CD14-positive monocyte (primary cell): ENCODE data around the gene CHAMP1. TPM values are rescaled to one million over a fixed set of nuclear protein-coding genes. Genes with fewer than 3 reads are reported as not detected.

Experiments
- DNase-seq, 3 donors: peaks; one replicate each; pipeline ENCODE4 v3.0.0-alpha.2; 2011 to 2022
- H2AFZ ChIP-seq: 2 replicates; pipeline ENCODE4 v1.6.0; 2012; ENCODE audit warnings: mild to moderate bottlenecking, low read depth, low read length, inconsistent platforms; ENCODE audit not compliant: insufficient read depth, poor library complexity, severe bottlenecking
- H3K27ac ChIP-seq, 2 donors: 1 replicate in 1 of 2; 2 replicates in 1 of 2; pipeline ENCODE4 v1.5.1; 2012 to 2013; ENCODE audit warnings: low read length in 2 of 2, control low read depth in 1 of 2, inconsistent platforms in 1 of 2, low read depth in 1 of 2, mild to moderate bottlenecking in 1 of 2
- H3K27me3 ChIP-seq, 2 donors: one replicate each; pipeline versions ENCODE4 v1.6.0 to v1.6.1; 2011 to 2013; ENCODE audit warnings: low read length in 2 of 2; ENCODE audit not compliant: control insufficient read depth in 2 of 2, insufficient read depth in 2 of 2
- H3K36me3 ChIP-seq, 2 donors: replicated peaks in 1 of 2; 1 replicate in 1 of 2; 2 replicates in 1 of 2; pipeline versions ENCODE4 v1.5.1 to v1.6.1; 2012 to 2013; ENCODE audit warnings: low read length in 2 of 2, control low read depth in 1 of 2, inconsistent platforms in 1 of 2, mild to moderate bottlenecking in 1 of 2; ENCODE audit not compliant: insufficient read depth in 2 of 2, control insufficient read depth in 1 of 2
- H3K4me1 ChIP-seq, 2 donors: 1 replicate in 1 of 2; 2 replicates in 1 of 2; pipeline versions ENCODE4 v1.5.1 to v1.6.1; 2012 to 2013; ENCODE audit warnings: low read length in 2 of 2, control low read depth in 1 of 2, inconsistent platforms in 1 of 2, mild to moderate bottlenecking in 1 of 2, moderate library complexity in 1 of 2; ENCODE audit not compliant: insufficient read depth in 2 of 2, control insufficient read depth in 1 of 2
- H3K4me2 ChIP-seq: replicated peaks from 2 replicates; pipeline ENCODE3; 2012; ENCODE audit warnings: low read length, moderate library complexity, mild to moderate bottlenecking; ENCODE audit not compliant: poor library complexity, severe bottlenecking; ENCODE audit errors: extremely low read depth
- H3K4me3 ChIP-seq, 3 experiments: fragments of 200-600 bp in 1 of 3; sonication (generic) in 1 of 3; replicated peaks in 1 of 3; 1 replicate in 2 of 3; 2 replicates in 1 of 3; pipeline ENCODE4 v1.5.1; 2011 to 2013; ENCODE audit warnings: low read length in 3 of 3, mild to moderate bottlenecking in 3 of 3, control low read depth in 2 of 3, low read depth in 2 of 3, inconsistent platforms in 1 of 3, moderate library complexity in 1 of 3
- H3K79me2 ChIP-seq: 2 replicates; pipeline ENCODE4 v1.6.0; 2012; ENCODE audit warnings: mild to moderate bottlenecking, control low read depth, inconsistent platforms, low read length, moderate library complexity; ENCODE audit not compliant: insufficient read depth
- H3K9ac ChIP-seq: 2 replicates; pipeline ENCODE4 v1.6.0; 2017; ENCODE audit warnings: low read length, mild to moderate bottlenecking; ENCODE audit not compliant: insufficient read depth, poor library complexity, severe bottlenecking
- H3K9me3 ChIP-seq, 2 donors: replicated peaks in 1 of 2; 1 replicate in 1 of 2; 2 replicates in 1 of 2; pipeline versions ENCODE4 v1.5.1 to v1.6.1; 2012 to 2013; ENCODE audit warnings: low read length in 2 of 2, control low read depth in 1 of 2; ENCODE audit not compliant: control insufficient read depth in 1 of 2, insufficient read depth in 1 of 2
- H4K20me1 ChIP-seq: 2 replicates; pipeline ENCODE4 v1.6.0; 2012; ENCODE audit warnings: mild to moderate bottlenecking, low read length, control low read depth, moderate library complexity; ENCODE audit not compliant: insufficient read depth
- H3K27ac Mint-ChIP-seq, 7 donors: one replicate each; pipeline ENCODE4 v1.8.0; 2020; ENCODE audit warnings: mild to moderate bottlenecking in 7 of 7, mixed read lengths in 7 of 7, moderate library complexity in 6 of 7, inconsistent platforms in 2 of 7
- H3K27me3 Mint-ChIP-seq, 3 donors: one replicate each; pipeline ENCODE4 v1.8.0; 2021 to 2022; ENCODE audit warnings: low read depth in 3 of 3, mild to moderate bottlenecking in 3 of 3, mixed read lengths in 3 of 3, moderate library complexity in 3 of 3, inconsistent platforms in 1 of 3
- H3K36me3 Mint-ChIP-seq, 2 donors: one replicate each; pipeline ENCODE4 v1.8.0; 2020; ENCODE audit warnings: mixed read lengths in 2 of 2, inconsistent platforms in 1 of 2, mild to moderate bottlenecking in 1 of 2
- H3K4me1 Mint-ChIP-seq: one replicate; pipeline ENCODE4 v1.8.0; 2020; ENCODE audit warnings: mild to moderate bottlenecking, mixed read lengths
- H3K4me3 Mint-ChIP-seq, 2 donors: one replicate each; pipeline ENCODE4 v1.8.0; 2020; ENCODE audit warnings: mild to moderate bottlenecking in 2 of 2, mixed read lengths in 2 of 2, moderate library complexity in 1 of 2
- H3K9me3 Mint-ChIP-seq, 7 donors: one replicate each; pipeline ENCODE4 v1.8.0; 2020 to 2022; ENCODE audit warnings: mixed read lengths in 7 of 7, mild to moderate bottlenecking in 6 of 7, moderate library complexity in 6 of 7, inconsistent platforms in 2 of 7
- WGBS: methylation state at CpG from one replicate; pipeline ENCODE4 v1.1.5; 2013; ENCODE audit warnings: missing lambda C conversion rate; ENCODE audit not compliant: insufficient coverage; 5-methylcytosine and 5-hydroxymethylcytosine counted together
- intact Hi-C, 2 donors: fragments of 100-400 bp; cut with micrococcal nuclease; formaldehyde crosslinking; loops; one replicate each; pipeline versions ENCODE4 v1.15.0 to v1.15.1; 2023
- polyA plus RNA-seq, 3 donors: library from polyadenylated mRNA; depleted of rRNA in 1 of 3; unstranded in 2 of 3; stranded (reverse) in 1 of 3; fragments of 300-500 nt in 2 of 3; fragments of >200 nt in 1 of 3; fragmentation: Illumina TruSeq in 2 of 3; gene quantifications; 1 replicate in 2 of 3; 2 replicates in 1 of 3; pipeline ENCODE4 v1.2.3, GENCODE V29; 2012 to 2021
- TF ChIP-seq, protein P1 (sequence below): fragments of 200-600 bp; IDR thresholded peaks from one replicate; pipeline ENCODE4 v1.8.0; 2022; ENCODE audit warnings: antibody characterized with exemption, mild to moderate bottlenecking

Gene CHAMP1
- polyA plus RNA-seq, 3 donors: 8.9 to 12.9 (median 9.2) TPM

DNA sequence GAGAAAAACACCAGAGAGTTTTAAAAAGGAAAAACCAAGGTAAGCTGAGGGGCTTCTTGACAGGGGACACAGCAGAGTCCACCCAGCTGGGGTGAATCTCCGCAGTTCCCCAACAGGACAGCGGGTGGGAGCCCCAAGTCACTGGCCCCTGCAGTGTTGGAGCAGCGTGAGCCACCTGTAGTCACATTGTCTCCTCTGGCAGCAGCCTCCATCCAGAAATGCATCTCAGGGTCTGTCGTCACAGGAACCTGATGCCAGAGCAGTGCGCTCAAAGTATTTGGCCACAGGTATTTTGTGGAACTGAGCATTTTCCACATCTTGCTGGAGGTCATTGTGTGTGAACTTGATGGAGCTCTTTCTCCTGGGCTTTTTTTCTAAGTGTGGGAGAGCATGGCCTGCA lies 24.7 kb downstream of the CHAMP1 start:
- H3K27ac Mint-ChIP-seq: peak overlapping the region in 1 of 7 donors; percentile 25
- DNase-seq: no peak
- no peaks in the 10 kb centered on the region for H3K9me3 ChIP-seq
- no peaks in the 10 kb centered on the region for H3K79me2 ChIP-seq
- H3K4me1 Mint-ChIP-seq: peaks cover 4% of the 10 kb centered on the region
- TF ChIP-seq, protein P1, sequence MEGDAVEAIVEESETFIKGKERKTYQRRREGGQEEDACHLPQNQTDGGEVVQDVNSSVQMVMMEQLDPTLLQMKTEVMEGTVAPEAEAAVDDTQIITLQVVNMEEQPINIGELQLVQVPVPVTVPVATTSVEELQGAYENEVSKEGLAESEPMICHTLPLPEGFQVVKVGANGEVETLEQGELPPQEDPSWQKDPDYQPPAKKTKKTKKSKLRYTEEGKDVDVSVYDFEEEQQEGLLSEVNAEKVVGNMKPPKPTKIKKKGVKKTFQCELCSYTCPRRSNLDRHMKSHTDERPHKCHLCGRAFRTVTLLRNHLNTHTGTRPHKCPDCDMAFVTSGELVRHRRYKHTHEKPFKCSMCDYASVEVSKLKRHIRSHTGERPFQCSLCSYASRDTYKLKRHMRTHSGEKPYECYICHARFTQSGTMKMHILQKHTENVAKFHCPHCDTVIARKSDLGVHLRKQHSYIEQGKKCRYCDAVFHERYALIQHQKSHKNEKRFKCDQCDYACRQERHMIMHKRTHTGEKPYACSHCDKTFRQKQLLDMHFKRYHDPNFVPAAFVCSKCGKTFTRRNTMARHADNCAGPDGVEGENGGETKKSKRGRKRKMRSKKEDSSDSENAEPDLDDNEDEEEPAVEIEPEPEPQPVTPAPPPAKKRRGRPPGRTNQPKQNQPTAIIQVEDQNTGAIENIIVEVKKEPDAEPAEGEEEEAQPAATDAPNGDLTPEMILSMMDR: no peak
- H3K36me3 ChIP-seq: no peaks in the 10 kb centered on the region
- no peak overlapping the region for H2AFZ ChIP-seq
- no peaks in the 10 kb centered on the region for H3K36me3 Mint-ChIP-seq
- intact Hi-C loops: no loop called here
- H3K4me3 Mint-ChIP-seq: no peak overlapping the region
- no peak overlapping the region for H3K27ac ChIP-seq
- H3K27me3 ChIP-seq: no peaks in the 10 kb centered on the region
- H3K9me3 Mint-ChIP-seq: peaks cover 0 to 4% (median 0%) of the 10 kb centered on the region in 7 donors
- WGBS: 92% methylated on average over 2 of the region's 5 CpGs
- H3K4me3 ChIP-seq: no peak overlapping the region
- no peaks in the 10 kb centered on the region for H4K20me1 ChIP-seq
- H3K9ac ChIP-seq: no peak overlapping the region
- no peaks in the 10 kb centered on the region for H3K4me1 ChIP-seq
- H3K4me2 ChIP-seq: no peak overlapping the region
- peaks cover 0 to 5% (median 2%) of the 10 kb centered on the region in 3 donors for H3K27me3 Mint-ChIP-seq

DNA sequence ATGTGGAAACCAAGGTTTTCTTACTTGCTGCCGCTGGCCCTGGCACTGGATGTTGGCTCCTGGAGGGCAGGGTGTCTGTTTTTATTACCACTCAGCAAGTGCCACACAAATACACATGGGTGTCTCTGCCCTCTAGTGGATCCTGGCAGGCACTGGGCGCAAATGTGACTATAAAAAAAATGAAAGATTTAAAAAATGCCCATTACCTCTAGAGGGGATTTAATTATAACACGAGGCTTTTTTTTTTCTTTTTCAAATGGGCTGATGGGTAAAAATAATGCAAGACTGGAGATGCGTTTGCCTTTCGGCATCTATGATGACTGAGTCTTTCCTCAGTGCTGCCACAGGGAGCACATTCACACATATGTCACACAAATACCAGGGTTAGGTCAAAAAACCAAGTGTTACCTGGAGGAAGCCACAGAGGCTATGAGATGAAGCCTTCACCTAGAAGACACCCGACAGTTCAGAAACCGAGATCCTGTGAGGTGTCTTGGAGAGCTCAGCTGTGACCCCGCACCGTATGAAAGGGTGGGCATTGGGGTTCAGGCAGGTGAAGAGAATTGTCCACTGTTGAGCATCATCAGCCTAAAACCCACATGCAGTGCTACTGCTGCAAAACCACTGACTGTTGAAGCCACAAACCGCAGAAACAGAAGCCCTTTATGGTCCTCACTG lies 25.7 kb downstream of the CHAMP1 start:
- Histone ChIP-seq H3K79me2 (no peaks in the 10 kb centered on the region), H4K20me1 (no peaks in the 10 kb centered on the region), H3K4me1 (no peaks in the 10 kb centered on the region), H3K27me3 (no peaks in the 10 kb centered on the region), H3K4me2 (no peak overlapping the region), H3K27ac (no peak overlapping the region), H3K36me3 (no peaks in the 10 kb centered on the region), H2AFZ (no peak overlapping the region), H3K9ac (no peak overlapping the region), H3K9me3 (no peaks in the 10 kb centered on the region), H3K4me3 (no peak overlapping the region)
- 60% methylated on average over 2 of the region's 10 CpGs for WGBS
- H3K27me3 Mint-ChIP-seq: peaks cover 0 to 5% (median 2%) of the 10 kb centered on the region in 3 donors
- H3K4me3 Mint-ChIP-seq: no peak overlapping the region
- TF ChIP-seq, protein P1: peak; percentile 58
- no peak overlapping the region for H3K27ac Mint-ChIP-seq
- no peaks in the 10 kb centered on the region for H3K36me3 Mint-ChIP-seq
- intact Hi-C loops: no loop called here
- no peaks in the 10 kb centered on the region for H3K4me1 Mint-ChIP-seq
- peak; percentile 11 to 18 (median 14) for DNase-seq
- peaks cover 0 to 4% (median 0%) of the 10 kb centered on the region in 7 donors for H3K9me3 Mint-ChIP-seq
